Activated CD8-positive, alpha-beta T cell treated with anti-CD3 and anti-CD28 coated beads, Interleukin-2, amount 10 ng/mL, durations not matched to agents 7 days and 5 days (primary cell): Measurements from ENCODE around the gene RELB. TPM values are rescaled to one million over a fixed set of nuclear protein-coding genes. Genes with fewer than 3 reads are reported as not detected.
"Not testable (repeated sequence)": the region's sequence is repeated elsewhere in the genome, so short reads cannot be mapped to it uniquely, and the experiment has no call there.

Experiments
- ATAC-seq: fragments of 150-1000 bp; cut with Tn5 transposase; one replicate; pipeline ENCODE4 v1.10.0; 2021; ENCODE audit warnings: moderate library complexity
- CTCF ChIA-PET: fragments of 350-600 bp; sonication (Branson Sonifier 250); formaldehyde crosslinking; loops from one replicate; lab custom pipeline; 2021; ENCODE audit warnings: antibody characterized with exemption; lab: Charles Lee
- POLR2A ChIA-PET: fragments of 350-600 bp; sonication (Branson Sonifier 250); formaldehyde crosslinking; loops from one replicate; lab custom pipeline; 2021; ENCODE audit warnings: antibody characterized with exemption; lab: Charles Lee
- DNase-seq: peaks from one replicate; pipeline ENCODE4 v3.0.0-alpha.2; 2020
- H3K27ac Mint-ChIP-seq: one replicate; pipeline ENCODE4 v1.8.0; 2021; ENCODE audit warnings: mild to moderate bottlenecking, mixed read lengths
- H3K27me3 Mint-ChIP-seq: one replicate; pipeline ENCODE4 v1.8.0; 2021; ENCODE audit warnings: low read depth, mixed read lengths
- H3K36me3 Mint-ChIP-seq: one replicate; pipeline ENCODE4 v1.8.0; 2021; ENCODE audit warnings: low read depth, mixed read lengths
- H3K4me1 Mint-ChIP-seq: one replicate; pipeline ENCODE4 v1.8.0; 2021; ENCODE audit warnings: low read depth, mixed read lengths
- H3K4me3 Mint-ChIP-seq: one replicate; pipeline ENCODE4 v1.8.0; 2021; ENCODE audit warnings: mild to moderate bottlenecking, mixed read lengths
- H3K9me3 Mint-ChIP-seq: one replicate; pipeline ENCODE4 v1.8.0; 2022; ENCODE audit warnings: mixed read lengths; ENCODE audit not compliant: insufficient read depth
- total RNA-seq, 2 experiments: library from RNA; stranded (reverse); gene quantifications; one replicate each; pipeline ENCODE4 v1.2.3, GENCODE V29; 2021

RELB gene
- total RNA-seq, 2 experiments from 2014 or later = 8.7 to 10.2 TPM

DNA sequence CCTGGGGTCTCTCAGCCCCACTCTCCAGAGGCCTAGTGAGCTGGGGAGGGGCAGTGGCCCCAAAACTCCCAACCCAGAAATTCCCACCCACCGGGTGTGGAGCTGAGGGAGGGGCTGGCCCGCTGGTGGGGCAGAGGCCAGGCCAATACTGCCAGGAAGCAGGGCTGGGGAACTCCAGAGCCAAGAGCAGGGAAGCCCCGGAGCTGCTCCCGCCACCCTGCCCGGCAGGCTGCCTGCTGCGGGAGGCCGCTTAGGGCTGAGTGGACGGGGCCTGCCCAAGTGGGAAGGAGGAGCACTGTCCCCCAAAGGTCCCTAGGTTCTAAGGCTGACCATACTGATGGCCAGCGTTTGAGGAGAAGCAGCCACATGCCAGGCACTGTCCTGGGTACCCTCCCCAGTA lies 13.0 kb upstream of the RELB start:
- POLR2A ChIA-PET = no interaction called here
- peaks cover 18% of the 10 kb centered on the region for H3K36me3 Mint-ChIP-seq

DNA sequence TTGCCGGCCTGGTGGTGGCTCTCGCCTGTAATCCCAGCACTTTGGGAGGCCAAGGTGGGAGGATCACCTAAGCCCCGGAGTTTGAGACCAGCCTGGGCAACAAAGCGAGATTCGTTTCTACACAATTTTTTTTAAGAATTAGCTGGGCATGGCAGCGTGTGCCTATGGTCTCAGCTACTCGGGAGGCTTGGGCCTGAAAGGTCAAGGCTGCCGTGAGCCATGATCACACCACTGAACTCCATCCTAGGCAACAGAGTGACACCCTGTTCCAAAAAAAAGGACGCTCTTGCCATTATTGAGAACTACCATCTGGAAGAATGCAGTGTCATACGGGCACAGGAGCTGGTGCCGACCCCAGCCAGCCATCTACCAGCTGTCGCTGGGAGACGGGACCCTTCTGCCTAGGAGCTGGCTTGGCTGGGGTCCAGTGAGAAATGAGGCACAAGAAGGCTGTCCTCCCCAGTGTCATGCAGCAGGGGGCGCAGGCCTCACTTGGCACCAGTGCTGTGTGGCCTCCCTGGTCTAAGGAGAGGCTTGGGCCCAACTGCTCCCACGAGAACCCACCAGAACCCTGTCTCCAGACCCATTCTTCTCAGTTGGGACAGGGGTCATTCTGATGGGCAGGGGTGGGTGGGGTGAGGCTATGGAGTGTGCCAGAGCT lies 12.2 kb upstream of the RELB start:
- H3K4me1 Mint-ChIP-seq = peaks cover 10% of the 10 kb centered on the region
- H3K27me3 Mint-ChIP-seq = no peaks in the 10 kb centered on the region
- ChIA-PET CTCF (interaction anchor here (0.6 to 3.8 kb wide), 7 partner anchors 12 to 198 kb away, joined by 3 to 17 read pairs (median 3); partner anchors contain the start of gene RELB), POLR2A (interaction anchor here (1.3 kb wide), 1 partner anchor 13 kb away, joined by 5 read pairs; no protein-coding TSS in a partner anchor)
- DNase-seq (peak; percentile 70), ATAC-seq (peak; percentile 70)
- no peak overlapping the region for H3K27ac Mint-ChIP-seq
- peaks cover 18% of the 10 kb centered on the region for H3K36me3 Mint-ChIP-seq
- H3K4me3 Mint-ChIP-seq = no peak overlapping the region
- H3K9me3 Mint-ChIP-seq = no peaks in the 10 kb centered on the region

More for the DNA sequence above, 13.0 kb upstream of the RELB start:
- no peak for DNase-seq
- no peak overlapping the region for H3K27ac Mint-ChIP-seq
- no peaks in the 10 kb centered on the region for H3K27me3 Mint-ChIP-seq
- H3K4me1 Mint-ChIP-seq = peaks cover 10% of the 10 kb centered on the region
- CTCF ChIA-PET = interaction anchor here (0.9 to 3.8 kb wide), 4 partner anchors 28 to 199 kb away, joined by 3 to 17 read pairs (median 3); no protein-coding TSS in a partner anchor
- H3K9me3 Mint-ChIP-seq = no peaks in the 10 kb centered on the region
- ATAC-seq = no peak
- H3K4me3 Mint-ChIP-seq = no peak overlapping the region

- no peak for ATAC-seq
- no peaks in the 10 kb centered on the region for H3K9me3 Mint-ChIP-seq
- no peak overlapping the region for H3K27ac Mint-ChIP-seq
- H3K4me3 Mint-ChIP-seq = no peak overlapping the region
- ChIA-PET CTCF (interaction anchor here (3.8 kb wide), 1 partner anchor 68 kb away, joined by 17 read pairs; no protein-coding TSS in a partner anchor), POLR2A (no interaction called here)
- H3K27me3 Mint-ChIP-seq = no peaks in the 10 kb centered on the region
- no peak for DNase-seq
- H3K36me3 Mint-ChIP-seq = peaks cover 18% of the 10 kb centered on the region
- H3K4me1 Mint-ChIP-seq = peaks cover 6% of the 10 kb centered on the region
Observed at GRCh38 chr19:44990459-44990858, 10.8 kb upstream of the RELB start.

DNA sequence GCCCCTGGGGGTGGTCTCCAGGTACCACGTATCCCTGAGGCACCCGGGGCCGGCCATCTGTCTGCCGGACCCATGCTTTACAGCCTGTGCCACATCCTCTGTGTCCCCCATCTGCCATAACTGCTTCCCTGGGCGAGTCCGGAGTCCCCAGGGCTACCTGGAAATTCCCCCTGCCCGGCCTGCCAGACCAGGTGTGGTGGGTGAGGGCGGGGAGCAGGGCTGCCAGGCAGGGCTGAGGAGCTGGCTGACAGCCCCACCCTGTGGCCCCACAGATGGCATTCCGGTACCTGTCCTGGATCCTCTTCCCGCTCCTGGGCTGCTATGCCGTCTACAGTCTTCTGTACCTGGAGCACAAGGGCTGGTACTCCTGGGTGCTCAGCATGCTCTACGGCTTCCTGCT lies 10.3 kb upstream of the RELB start:
- no peak for ATAC-seq
- ChIA-PET POLR2A (no interaction called here), CTCF (interaction anchor here (3.8 kb wide), 1 partner anchor 68 kb away, joined by 17 read pairs; no protein-coding TSS in a partner anchor)
- DNase-seq = no peak
- no peak overlapping the region for H3K27ac Mint-ChIP-seq
- no peaks in the 10 kb centered on the region for H3K9me3 Mint-ChIP-seq
- peaks cover 6% of the 10 kb centered on the region for H3K4me1 Mint-ChIP-seq
- H3K27me3 Mint-ChIP-seq = no peaks in the 10 kb centered on the region
- H3K4me3 Mint-ChIP-seq = no peak overlapping the region
- H3K36me3 Mint-ChIP-seq = peaks cover 15% of the 10 kb centered on the region

DNA sequence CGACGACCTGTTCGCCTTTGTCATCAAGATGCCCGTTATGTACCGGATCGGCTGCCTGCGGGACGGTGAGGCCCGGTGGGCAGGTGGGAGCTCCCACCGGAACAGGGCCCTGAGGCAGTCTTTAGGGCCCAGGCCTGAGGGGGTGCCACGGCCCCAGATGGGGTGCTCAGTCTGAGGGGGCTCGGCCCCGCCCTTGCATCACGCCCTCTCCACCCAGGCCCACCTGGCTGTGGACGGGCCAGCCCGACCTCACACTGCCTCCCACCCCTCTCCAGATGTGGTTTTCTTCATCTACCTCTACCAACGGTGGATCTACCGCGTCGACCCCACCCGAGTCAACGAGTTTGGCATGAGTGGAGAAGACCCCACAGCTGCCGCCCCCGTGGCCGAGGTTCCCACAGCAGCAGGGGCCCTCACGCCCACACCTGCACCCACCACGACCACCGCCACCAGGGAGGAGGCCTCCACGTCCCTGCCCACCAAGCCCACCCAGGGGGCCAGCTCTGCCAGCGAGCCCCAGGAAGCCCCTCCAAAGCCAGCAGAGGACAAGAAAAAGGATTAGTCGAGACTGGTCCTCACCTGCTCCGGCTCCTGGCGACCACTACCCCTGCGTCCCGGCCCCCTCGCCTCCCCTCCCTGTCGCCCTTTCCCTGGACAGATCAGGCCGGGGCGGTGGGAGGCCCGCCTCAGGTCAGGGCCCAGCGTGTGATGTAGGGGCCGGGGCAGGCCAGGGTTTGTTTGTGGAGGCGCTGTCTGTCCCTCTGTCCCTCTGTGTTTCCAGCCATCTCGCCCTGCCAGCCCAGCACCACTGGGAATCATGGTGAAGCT lies 8.7 kb upstream of the RELB start:
- CTCF ChIA-PET = interaction anchor here (1.6 kb wide), 1 partner anchor 67 kb away, joined by 3 read pairs; no protein-coding TSS in a partner anchor
- Mint-ChIP-seq H3K9me3 (no peaks in the 10 kb centered on the region), H3K36me3 (peaks cover 9% of the 10 kb centered on the region), H3K4me1 (peaks cover 6% of the 10 kb centered on the region), H3K27me3 (no peaks in the 10 kb centered on the region), H3K4me3 (no peak overlapping the region), H3K27ac (no peak overlapping the region)
- DNase-seq (no peak), ATAC-seq (no peak)
- POLR2A ChIA-PET = interaction anchor here (0.6 kb wide), 1 partner anchor 9 kb away, joined by 3 read pairs; no protein-coding TSS in a partner anchor

DNA sequence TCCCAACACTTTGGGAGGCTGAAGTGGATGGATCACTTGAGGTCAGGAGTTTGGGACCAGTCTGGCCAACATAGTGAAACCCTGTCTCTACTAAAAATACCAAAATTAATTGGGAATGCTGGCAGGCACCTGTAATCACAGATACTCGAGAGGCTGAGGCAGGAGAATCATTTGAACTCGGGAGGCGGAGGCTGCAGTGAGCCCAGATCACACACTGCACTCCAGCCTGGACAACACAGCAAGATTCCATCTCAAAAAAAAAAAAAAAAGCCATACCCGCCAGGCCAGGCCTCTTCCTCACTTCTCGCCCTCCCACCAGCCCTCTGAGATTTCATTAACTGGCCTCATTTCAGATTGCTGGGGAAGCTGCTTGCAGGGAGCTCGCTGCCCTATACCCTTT lies 7.7 kb upstream of the RELB start:
- no peak overlapping the region for H3K27ac Mint-ChIP-seq
- no peaks in the 10 kb centered on the region for H3K9me3 Mint-ChIP-seq
- no peak for DNase-seq
- ChIA-PET POLR2A (no interaction called here), CTCF (no interaction called here)
- H3K27me3 Mint-ChIP-seq = no peaks in the 10 kb centered on the region
- peaks cover 6% of the 10 kb centered on the region for H3K4me1 Mint-ChIP-seq
- peaks cover 6% of the 10 kb centered on the region for H3K36me3 Mint-ChIP-seq
- no peak for ATAC-seq
- no peak overlapping the region for H3K4me3 Mint-ChIP-seq

DNA sequence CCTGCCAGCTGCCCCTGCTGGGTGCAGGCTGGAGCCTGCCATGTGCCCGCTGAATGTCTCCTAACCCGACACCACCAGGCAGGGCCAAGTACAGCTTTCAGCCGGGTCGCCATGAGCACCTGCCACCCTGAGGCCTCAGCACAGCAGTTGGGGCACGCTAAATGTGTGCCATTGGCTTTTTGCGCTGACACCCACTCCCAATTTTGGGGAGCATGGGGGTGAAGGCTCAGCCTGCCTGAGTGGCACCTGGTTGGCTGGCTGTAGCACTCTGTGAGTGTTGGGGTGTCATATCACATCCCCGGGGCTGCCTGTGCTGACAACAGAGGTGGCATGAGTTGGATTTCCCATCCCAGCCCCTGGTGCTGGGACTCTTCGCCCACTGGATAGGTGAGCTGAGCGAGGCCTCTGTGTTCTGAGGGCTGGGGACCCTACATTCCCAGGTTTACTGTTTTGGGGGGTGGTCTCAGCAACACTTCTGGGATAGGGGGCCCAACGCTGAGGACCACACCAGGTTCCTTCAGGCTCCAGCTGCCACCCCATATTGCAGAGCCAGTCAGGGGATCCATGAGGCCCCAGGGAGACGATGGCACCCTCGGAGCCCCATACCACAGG lies 7.2 kb upstream of the RELB start:
- DNase-seq = no peak
- Mint-ChIP-seq H3K4me3 (no peak overlapping the region), H3K4me1 (peaks cover 6% of the 10 kb centered on the region), H3K9me3 (no peaks in the 10 kb centered on the region), H3K36me3 (peaks cover 3% of the 10 kb centered on the region), H3K27me3 (no peaks in the 10 kb centered on the region), H3K27ac (no peak overlapping the region)
- ATAC-seq = no peak
- ChIA-PET POLR2A (no interaction called here), CTCF (no interaction called here)

GRCh38 chr19:44998025-44998424 lies 3.2 kb upstream of the RELB start:
- no peak for DNase-seq
- peaks cover 10% of the 10 kb centered on the region for H3K4me1 Mint-ChIP-seq
- ChIA-PET POLR2A (no interaction called here), CTCF (no interaction called here)
- no peaks in the 10 kb centered on the region for H3K36me3 Mint-ChIP-seq
- H3K27me3 Mint-ChIP-seq = no peaks in the 10 kb centered on the region
- no peak overlapping the region for H3K4me3 Mint-ChIP-seq
- H3K27ac Mint-ChIP-seq = no peak overlapping the region
- no peaks in the 10 kb centered on the region for H3K9me3 Mint-ChIP-seq
- ATAC-seq = no peak

- H3K27me3 Mint-ChIP-seq, H3K36me3 Mint-ChIP-seq, H3K9me3 Mint-ChIP-seq, ATAC-seq, H3K4me3 Mint-ChIP-seq, H3K27ac Mint-ChIP-seq, CTCF ChIA-PET, DNase-seq: not testable (repeated sequence)
- H3K4me1 Mint-ChIP-seq = peaks cover 12% of the 10 kb centered on the region
- POLR2A ChIA-PET = interaction anchor here (2.8 kb wide), 1 partner anchor 40 kb away, joined by 26 read pairs; the partner anchor contains the start of gene CLASRP
Observed at GRCh38 chr19:44999131-44999925, 1.9 kb upstream of the RELB start.

- not testable (repeated sequence) for ATAC-seq, H3K9me3 Mint-ChIP-seq, DNase-seq, H3K36me3 Mint-ChIP-seq, H3K27me3 Mint-ChIP-seq
- ChIA-PET POLR2A (interaction anchor here (0.5 to 2.8 kb wide), 4 partner anchors 38 to 152 kb away, joined by 3 to 26 read pairs (median 6); partner anchors contain the start of gene CLASRP), CTCF (interaction anchor here (1.0 to 1.5 kb wide), 5 partner anchors 11 to 277 kb away, joined by 3 to 4 read pairs (median 3); no protein-coding TSS in a partner anchor)
- Mint-ChIP-seq H3K4me3 (peak overlapping the region; percentile 50), H3K27ac (peak overlapping the region; percentile 25), H3K4me1 (peaks cover 12% of the 10 kb centered on the region)
Observed at GRCh38 chr19:45000665-45001064, 599 bp upstream of the RELB start.

GRCh38 chr19:45003485-45003884 lies 2.2 kb downstream of the RELB start:
- peaks cover 3% of the 10 kb centered on the region for H3K36me3 Mint-ChIP-seq
- no peak overlapping the region for H3K27ac Mint-ChIP-seq
- no peaks in the 10 kb centered on the region for H3K9me3 Mint-ChIP-seq
- no peak for DNase-seq
- H3K4me1 Mint-ChIP-seq = peaks cover 15% of the 10 kb centered on the region
- H3K4me3 Mint-ChIP-seq = no peak overlapping the region
- ChIA-PET CTCF (no interaction called here), POLR2A (no interaction called here)
- no peak for ATAC-seq
- H3K27me3 Mint-ChIP-seq = no peaks in the 10 kb centered on the region
